Effector CD8-positive, alpha-beta T cell (primary cell): Measurements from ENCODE around the gene SLC22A8.
"Not testable (repeated sequence)": the region's sequence is repeated elsewhere in the genome, so short reads cannot be mapped to it uniquely, and the experiment has no call there.

Experiments
- DNase-seq: peaks from one replicate; lab custom pipeline; 2025; lab: John Stamatoyannopoulos, UW

The SLC22A8 gene

DNA sequence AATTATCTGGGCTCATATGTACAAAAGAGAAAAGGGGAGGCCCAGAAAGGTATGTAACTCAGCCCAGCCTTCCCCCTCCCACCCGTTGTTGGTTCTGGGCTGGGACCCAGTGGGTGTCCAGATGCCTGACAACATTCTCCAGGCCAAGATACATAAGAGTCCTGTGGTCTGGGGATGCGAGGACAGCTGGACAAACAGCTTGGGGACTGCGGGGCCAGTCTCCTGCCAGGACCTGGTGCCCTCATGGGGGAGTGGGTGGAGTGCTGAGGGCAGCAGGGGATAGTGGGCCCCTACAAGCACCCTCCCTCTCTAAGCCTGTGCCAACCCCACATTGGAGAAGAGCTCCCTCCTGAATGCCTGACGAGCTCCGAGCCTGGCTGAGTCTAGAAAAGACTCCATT lies 27.4 kb downstream of the SLC22A8 start:
- DNase-seq: no peak

DNA sequence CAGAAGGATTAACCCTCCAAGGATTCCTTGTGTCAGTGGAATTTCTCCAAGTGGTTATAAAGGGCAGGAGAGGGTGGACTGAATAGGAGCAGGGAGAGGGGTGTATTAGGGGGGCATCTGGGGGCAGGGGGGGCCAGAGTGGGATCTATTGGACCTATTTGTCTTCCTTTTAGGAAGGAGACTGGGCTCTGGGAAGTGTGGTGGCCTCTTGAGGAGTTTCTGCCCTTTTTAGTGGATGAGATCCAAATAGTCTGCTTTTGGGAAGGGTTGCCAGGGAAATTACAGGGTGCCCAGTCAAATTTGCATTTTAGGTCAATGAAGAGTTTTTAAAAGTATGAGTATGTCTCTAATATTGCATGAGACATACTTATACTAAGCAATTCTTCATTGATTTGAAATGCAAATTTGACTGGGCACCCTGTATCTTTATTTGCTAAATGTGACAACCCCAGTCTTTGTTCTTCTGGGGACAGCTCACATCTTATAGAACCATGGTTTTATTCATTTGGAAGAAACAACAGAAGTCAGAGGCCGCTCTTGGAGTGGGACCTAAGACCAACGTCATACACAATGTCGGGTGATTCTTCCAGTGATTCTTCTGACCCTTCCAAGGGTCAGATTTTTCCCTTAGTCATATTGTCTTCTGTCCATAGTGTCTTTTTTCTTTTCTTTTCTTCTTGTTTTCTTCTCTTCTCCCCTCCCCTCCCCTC lies 30.4 kb downstream of the SLC22A8 start:
- no peak for DNase-seq

DNA sequence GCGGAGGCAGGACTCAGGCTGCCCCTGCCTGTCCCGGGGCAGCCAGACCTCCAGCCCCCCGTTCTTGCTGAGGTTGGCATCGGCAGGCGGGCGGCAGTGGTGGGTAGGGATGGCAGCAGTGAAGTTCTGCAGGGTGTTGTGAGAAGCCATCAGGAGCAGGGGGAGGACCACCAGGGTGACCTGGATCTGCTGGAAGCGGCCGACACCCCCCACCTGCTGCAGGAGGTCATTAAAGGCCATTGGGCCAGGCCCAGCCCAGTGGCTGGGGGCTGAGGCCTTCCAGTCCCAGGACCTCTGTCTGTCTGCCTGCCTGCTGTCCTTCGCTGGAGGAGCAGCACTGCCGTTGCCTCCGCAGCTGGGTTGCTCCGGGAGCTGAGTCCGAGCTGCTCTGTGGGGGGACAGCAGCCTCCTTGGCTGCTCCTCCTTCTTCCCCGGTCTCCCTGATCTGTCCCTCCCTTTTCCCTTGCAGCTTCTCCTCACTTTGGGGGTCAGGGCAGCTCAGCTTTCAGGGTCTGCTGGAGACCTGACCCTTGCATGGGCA lies 31.1 kb downstream of the SLC22A8 start, which contains the start of gene SLC22A6:
Gene SLC22A6 (minus strand): TSS at position 517 of the 541 bp plus-strand sequence. CDS start 277 bp downstream, at position 240.
- DNase-seq: no peak

DNA sequence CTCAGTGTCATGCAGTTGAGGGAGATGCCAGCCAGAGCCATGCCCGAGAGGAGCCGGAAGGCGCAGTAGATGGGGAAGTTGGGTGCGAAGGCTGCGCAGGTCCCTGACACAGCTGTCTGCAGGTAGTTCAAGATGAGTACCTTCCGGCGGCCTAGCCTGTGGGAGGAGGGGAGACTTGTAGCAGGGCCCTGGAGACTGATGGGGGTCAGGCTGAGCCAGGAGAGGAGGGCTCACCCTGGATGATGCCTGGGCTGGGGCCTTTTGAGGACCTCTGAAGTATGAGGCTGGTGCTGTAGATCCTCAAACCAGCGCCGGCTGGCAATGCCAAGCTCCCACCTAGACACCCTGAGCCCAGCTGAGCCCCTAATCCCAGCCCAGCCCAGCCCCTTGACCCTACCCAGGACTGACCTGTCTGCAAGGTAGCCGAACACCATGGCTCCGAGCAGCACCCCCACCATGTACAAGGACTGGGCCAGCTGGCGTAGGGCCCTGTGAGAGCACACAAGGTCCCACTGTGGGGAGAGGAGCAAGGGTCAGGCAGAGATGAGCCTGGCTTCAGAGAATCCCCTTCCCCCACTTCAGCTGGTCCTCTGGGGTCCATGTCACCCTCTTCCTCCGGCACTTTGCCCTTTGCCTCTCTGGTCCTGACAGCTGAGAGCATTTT lies 32.0 kb downstream of the SLC22A8 start:
- DNase-seq: no peak

DNA sequence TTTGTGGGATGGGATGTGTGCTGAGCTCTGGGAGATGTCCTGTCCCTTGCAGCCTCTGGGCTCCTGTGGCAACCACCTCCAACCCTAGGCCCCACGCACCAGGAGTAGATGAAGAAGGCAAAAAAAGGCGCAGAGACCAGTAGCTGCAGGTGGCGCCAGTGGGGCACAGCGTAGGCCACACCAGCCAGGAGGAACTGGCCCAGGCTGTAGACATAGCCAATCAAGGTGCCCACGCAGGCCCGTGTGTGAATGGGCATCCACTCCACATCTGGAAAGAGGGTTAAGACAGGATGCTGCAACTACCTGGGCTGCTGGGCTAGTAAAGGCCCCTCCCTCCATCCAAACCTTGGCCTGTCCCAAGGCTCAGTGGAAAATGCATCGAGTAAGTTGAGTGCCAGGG lies 33.9 kb downstream of the SLC22A8 start:
- no peak for DNase-seq

DNA sequence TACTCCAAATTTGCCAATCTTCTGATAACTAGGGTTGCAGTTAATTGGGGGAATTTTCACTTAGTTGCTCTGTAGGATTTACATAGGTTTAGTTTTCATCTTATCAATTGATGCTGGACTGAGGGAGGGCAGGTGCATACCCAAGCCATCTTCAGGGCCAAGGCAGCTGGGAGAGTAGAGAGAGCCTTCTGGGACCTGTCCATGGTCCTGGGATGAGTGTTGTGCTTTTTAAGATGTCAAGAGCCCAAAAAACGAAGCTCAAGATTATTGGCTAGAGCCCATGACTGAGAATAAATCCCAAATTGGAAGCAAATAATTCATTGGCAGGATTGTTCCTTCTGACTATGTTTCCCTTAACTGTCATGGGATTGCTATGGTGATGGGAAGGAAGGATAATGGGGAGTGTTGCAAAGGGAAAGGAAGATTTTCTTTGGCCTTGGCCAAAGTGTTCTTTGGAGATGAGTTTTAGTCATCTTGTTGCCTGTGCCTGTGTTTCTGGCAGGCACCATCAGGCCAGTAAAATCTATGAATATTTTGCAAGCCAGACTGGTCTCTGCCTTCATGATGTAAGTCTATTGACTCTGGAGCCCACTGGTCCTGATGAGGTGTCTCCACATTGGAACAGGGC lies 35.4 kb downstream of the SLC22A8 start:
- no peak for DNase-seq

DNA sequence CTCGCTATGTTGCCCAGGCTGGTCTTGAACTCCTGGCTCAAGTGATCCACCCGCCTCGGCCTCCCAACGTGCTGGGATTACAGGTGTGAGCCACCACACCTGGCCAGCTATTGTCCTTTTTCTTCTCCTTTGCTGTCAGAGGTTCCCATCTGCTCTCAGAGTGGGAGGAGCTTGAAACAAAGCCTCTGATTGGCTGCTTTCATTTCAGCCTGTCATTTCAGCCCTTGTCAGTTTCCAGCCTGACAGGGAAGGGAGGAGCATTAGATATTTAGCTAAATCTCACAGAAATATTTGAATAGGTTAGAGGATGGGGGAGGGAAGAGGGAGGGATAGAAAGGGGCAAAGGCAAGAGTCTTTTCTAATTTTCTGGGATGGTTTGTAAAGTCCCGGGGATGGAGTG lies 39.5 kb downstream of the SLC22A8 start:
- no peak for DNase-seq

DNA sequence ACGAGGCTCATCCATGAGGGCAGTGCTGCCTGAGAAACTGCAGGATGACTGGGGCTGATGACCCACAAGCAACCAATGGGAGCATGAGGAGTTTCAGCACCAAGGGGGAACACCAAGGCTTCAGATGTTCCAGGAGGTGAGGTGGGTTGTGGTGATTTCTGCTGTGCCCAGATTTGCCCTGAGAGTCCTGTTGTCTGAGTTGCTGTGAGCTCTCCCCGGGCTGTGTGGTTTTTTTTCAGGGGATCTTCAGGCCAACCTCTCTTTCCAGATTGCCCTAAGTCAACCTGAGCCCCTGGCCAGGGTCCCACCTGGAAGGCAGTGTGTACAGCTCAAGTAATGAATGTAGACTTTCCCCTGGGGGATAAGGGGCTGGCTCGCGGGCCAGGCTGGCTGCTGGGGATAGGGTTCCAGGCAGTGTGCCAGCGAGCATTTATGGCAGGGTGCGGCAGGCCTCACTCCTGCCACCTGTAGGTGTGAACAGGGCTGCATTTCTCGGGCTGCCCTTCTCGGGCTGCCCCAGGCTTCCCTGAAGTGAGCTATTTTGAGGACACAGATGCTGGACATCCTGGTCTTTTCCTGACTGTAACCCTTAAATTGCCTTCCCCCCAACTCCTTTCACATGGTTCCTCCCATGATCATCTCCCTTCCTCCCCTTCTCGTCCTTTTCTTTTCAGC lies 40.7 kb downstream of the SLC22A8 start:
- no peak for DNase-seq

DNA sequence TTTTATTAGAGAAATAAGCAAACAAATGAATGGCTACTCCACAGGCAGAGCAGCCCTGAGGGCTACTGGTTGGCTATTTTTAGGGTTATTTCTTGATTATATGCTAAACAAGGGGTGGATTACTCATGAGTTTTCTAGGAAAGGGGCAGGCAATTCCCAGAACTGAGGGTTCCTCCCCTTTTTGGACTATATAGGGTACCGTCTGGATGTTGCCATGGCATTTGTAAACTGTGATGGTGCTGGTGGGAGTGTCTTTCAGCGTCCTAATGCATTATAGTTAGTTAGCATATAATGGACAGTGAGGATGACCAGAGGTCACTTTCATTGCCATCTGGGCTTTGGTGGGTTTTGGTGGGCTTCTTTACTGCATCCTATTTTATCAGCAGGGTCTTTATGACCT lies 50.1 kb downstream of the SLC22A8 start:
- DNase-seq: no peak

DNA sequence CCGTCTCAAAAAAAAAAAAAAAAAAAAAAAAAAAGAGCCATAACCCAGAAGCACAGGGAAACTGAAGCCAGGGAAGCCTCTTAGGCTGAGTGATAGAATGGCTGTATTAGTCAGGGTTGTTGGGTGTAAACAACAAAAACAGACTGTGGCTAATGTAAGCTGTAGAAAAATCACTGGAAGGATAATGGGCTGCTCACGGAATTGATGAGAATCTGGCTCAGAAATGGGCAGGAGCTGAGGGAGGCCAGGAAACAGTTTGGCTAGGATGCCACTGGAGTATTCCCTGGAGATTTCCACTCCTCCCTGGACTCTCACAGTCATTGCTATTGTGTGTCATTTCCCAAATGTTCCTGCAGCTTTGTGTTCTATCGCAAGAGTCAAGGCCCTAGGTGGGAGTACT lies 53.2 kb downstream of the SLC22A8 start:
- DNase-seq: no peak

DNA sequence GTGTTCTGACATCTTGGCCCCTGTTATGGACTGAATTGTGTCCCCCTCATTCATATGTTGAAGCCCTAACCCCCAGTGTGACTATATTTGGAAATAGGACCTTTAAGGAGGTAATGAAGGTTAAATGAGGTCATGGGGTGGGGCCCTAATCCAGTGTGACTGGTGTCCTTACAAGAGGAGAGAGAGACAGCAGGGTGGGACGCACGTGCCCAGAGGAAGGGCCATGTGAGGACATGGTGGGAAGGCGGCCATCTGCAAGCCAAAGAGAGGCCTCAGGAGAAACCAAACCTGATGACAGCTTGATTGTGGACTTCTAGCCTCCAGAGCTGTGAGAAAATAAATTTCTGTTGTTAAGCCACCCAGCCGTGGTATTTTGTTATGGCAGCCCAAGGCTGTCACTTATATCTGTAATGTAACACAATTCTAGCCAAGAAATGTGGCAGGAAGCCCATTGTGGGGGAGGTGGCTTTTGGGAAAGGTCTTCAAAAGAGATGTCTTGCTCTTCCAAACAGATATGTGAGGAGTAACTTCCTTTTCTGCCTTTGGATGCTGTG lies 54.5 kb downstream of the SLC22A8 start:
- no peak for DNase-seq

DNA sequence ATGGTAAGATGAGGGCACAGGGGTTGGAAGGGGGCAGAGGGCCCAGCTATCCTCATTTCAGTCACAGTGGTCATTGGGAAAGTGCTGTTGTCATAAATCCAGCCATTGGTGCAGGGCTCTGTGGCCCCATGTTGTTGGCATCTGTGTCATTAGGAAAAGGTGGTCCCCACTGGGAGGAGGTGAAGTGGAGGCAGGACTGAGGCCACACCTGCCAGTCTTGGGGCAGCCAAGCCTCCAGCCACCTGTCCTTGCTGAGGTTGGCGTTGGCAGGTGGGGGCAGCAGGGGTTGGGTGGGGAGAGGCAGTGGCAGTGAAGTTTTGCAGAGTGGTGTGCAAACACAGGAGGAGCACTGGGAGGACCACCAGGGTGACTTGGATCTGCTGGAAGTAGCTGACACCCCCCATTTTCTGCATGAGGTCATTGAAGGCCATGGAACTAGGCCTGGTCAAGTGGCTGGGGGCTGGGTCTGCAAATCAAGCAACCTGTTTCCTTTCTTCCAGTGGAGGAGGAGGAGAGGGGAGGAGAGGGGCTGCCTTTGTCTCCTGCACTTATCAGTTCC lies 56.1 kb downstream of the SLC22A8 start:
- no peak for DNase-seq

DNA sequence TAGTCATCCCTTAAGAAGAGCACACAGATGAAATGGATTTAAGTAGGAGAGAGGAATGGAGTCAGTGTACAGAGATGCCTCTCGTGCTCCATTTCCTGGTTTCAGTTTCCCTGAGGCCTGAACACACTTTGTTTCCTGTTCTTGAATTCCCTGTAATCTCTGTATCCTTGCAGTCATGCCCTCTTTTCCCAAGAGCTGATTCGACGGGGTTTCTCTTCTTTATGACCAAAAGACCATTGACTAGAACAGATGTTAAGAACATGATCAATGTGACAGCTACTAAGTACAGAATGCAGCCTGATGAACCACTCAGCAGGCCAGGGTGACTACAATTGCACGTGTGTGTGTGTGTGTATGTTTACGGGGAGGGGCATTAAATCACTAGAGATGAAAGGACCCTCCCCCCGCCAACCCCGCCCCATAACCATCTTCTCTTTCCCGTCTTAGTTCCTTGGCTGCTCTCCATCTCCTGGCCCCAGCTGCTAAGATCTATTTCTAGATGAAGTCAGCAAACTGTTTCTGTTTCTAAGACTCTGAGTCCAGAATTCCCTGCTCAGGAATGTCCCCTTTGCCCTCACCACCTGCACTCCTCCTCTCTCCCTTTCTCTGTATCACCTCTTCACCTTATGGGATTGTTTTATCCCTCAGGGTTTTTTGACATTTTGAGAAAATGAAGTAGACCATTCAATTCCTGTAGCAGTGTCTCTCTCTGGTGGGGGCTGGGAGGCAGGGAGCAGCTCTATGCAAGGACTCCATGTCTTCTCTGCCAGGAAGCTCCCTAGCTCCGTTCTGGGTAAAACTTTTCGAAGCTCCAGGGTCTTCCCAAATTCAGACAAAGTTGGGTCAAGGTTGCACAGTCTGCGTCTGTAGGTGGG lies 56.9 kb downstream of the SLC22A8 start:
- no peak for DNase-seq

DNA sequence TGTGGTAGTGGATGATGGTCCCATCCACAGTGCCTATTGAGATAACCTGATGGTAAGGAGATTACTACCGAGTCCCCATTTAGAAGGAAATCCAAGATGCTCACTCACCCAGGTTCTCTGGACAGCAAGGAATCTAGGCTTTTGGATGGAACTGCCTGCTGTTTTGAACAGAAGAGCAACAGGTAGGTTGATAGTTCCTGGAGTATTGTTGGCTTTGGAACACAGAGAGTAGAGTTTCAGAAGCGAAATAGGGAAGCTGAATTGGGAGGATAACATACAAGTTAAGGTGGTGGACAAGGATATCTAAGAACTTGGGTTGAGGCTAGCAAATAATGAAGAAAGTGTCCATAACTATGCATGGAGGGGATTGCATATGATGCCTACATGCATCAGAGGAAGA lies 58.5 kb downstream of the SLC22A8 start:
- DNase-seq: no peak

DNA sequence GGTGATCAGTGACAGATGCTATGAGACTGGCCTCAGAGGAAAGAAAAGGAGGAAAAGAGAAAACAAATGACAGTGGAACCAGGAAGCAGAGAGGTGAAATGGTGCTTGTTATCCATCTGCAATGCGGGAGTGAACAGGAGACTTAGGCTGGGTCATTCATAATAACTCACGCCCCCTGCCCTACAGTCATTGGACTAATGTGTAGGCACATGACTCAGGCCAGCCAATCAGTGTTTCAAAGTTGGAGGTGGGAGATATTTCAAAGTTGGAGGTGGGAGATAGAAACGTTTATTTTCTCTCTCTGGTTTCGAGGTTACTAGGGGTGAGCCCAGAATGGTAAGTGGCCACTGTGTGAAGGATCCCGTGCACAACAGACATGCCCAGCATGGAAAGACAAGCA lies 61.2 kb downstream of the SLC22A8 start:
- DNase-seq: no peak

DNA sequence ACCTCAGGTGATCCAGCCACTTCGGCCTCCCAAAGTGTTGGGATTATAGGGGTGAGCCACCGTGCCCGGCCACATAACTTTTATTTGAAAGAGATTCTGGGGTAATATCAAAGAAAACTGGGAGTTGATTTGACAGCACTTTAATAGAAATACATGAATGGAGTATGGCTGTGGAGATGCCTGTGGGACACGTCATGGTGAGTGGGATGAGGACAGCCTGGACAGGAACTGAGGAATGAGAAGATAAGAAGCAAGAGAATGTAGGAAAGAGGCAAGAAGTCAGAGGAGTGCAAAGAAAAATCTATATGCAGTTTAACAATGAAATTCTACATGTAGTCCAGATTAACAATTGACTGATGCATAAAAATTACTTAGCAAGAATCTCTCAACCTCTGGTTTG lies 61.8 kb downstream of the SLC22A8 start:
- no peak for DNase-seq

DNA sequence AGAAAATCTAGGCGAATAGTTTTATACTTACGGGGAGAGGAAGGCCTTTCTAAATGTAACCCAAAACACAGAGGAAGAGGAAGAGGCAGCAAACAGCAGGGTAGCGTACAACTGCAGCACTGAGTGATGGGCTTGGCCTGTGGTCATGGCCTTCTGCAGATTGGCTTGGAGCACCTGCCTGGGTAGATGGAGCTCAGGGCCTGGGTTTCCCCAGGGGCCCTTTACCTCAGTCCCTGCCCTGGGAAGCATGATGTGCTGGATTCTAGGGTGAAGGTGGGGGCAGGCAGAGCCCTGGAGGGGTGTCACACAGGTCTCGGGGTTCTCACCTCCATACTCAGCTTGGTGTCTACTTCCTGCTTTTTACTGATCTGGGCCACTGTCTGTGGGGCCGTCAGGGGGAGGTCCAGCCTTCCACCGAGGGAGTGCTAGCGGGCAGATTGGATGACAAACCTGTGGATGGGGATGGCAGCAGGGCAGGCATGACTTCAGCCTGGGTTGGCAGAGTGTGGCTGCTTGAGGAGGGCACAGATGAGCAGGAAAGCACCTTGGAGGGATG lies 66.8 kb downstream of the SLC22A8 start:
- no peak for DNase-seq

DNA sequence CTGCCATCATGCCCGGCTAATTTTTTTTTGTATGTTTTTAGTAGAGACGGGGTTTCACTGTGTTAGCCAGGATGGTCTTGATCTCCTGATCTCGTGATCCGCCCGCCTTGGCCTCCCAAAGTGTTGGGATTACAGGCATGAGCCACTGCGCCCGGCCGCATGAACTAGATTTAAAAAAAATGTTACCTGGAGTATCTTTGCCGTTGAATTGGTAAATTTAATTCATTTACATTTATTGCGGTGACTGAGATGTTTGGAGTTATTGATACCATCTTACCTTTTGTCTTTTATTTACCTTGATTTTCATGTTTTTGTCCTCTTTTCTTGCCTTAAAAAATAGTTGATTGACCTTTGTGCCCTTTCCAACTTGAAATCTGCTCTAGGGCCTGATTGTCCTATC lies 70.1 kb downstream of the SLC22A8 start:
- DNase-seq: not testable (repeated sequence)
